Fibroblast of the aortic adventitia (primary cell): Measurements from ENCODE around the gene DPP6. TPM values are rescaled to one million over a fixed set of nuclear protein-coding genes. Genes with fewer than 3 reads are reported as not detected.
"Not testable (repeated sequence)": the region's sequence is repeated elsewhere in the genome, so short reads cannot be mapped to it uniquely, and the experiment has no call there.

ENCODE experiments used
- DNase-seq: peaks from one replicate; pipeline ENCODE4 v3.0.0-alpha.2; 2010; ENCODE audit warnings: low read depth
- H3K4me3 ChIP-seq: 2 replicates; pipeline ENCODE4 v1.5.1; 2011; ENCODE audit warnings: low read depth, mild to moderate bottlenecking, control low read depth, low read length, moderate library complexity
- total RNA-seq: library from RNA; depleted of rRNA; stranded (reverse); fragments of >200 nt; gene quantifications from 2 replicates; pipeline ENCODE4 v1.2.3, GENCODE V29; 2012; ENCODE audit warnings: low replicate concordance
- TF ChIP-seq, protein P1 (sequence below): IDR thresholded peaks from 2 replicates; pipeline ENCODE4 v1.5.1; 2011; ENCODE audit warnings: mild to moderate bottlenecking, low read length, control low read depth, inconsistent platforms; ENCODE audit not compliant: insufficient read depth

DPP6 gene
- total RNA-seq, 1 donor: not detected

DNA sequence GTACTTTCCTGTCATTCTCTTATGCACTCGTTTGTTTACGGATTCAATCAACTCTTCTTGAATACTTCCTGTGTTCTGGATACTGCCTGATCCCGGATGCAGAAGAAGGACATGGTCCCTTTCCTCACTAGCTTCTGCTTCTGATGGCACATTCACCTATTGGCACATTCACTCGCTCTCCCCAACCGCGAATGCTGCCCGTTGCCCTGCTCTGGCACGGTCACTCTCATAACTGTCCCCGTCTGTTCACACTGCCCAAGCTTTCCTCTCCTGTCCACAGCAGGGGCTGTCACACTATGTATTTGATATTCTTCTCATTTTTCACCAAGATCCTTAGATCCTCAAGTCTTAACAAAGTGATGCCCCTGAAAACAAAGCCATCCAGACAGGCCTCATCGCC, 623.4 kb downstream of the DPP6 start:
- no peak for DNase-seq
- no peak overlapping the region for H3K4me3 ChIP-seq
- TF ChIP-seq, protein P1, sequence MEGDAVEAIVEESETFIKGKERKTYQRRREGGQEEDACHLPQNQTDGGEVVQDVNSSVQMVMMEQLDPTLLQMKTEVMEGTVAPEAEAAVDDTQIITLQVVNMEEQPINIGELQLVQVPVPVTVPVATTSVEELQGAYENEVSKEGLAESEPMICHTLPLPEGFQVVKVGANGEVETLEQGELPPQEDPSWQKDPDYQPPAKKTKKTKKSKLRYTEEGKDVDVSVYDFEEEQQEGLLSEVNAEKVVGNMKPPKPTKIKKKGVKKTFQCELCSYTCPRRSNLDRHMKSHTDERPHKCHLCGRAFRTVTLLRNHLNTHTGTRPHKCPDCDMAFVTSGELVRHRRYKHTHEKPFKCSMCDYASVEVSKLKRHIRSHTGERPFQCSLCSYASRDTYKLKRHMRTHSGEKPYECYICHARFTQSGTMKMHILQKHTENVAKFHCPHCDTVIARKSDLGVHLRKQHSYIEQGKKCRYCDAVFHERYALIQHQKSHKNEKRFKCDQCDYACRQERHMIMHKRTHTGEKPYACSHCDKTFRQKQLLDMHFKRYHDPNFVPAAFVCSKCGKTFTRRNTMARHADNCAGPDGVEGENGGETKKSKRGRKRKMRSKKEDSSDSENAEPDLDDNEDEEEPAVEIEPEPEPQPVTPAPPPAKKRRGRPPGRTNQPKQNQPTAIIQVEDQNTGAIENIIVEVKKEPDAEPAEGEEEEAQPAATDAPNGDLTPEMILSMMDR: no peak

- DNase-seq, H3K4me3 ChIP-seq: not testable (repeated sequence)
These were observed 623.8 kb downstream of the DPP6 start for GRCh38 chr7:154676033-154676421.

GRCh38 chr7:154676422-154677073, 624.4 kb downstream of the DPP6 start:
- no peak overlapping the region for H3K4me3 ChIP-seq
- TF ChIP-seq, protein P1: no peak
- DNase-seq: no peak

- DNase-seq: no peak
- TF ChIP-seq, protein P1: no peak
- H3K4me3 ChIP-seq: no peak overlapping the region
These were observed 625.3 kb downstream of the DPP6 start for GRCh38 chr7:154677454-154677853.

GRCh38 chr7:154678001-154678550, 625.9 kb downstream of the DPP6 start:
- not testable (repeated sequence) for H3K4me3 ChIP-seq, DNase-seq

GRCh38 chr7:154679379-154680053, 627.3 kb downstream of the DPP6 start:
- H3K4me3 ChIP-seq: no peak overlapping the region
- TF ChIP-seq, protein P1: no peak
- no peak for DNase-seq

DNA sequence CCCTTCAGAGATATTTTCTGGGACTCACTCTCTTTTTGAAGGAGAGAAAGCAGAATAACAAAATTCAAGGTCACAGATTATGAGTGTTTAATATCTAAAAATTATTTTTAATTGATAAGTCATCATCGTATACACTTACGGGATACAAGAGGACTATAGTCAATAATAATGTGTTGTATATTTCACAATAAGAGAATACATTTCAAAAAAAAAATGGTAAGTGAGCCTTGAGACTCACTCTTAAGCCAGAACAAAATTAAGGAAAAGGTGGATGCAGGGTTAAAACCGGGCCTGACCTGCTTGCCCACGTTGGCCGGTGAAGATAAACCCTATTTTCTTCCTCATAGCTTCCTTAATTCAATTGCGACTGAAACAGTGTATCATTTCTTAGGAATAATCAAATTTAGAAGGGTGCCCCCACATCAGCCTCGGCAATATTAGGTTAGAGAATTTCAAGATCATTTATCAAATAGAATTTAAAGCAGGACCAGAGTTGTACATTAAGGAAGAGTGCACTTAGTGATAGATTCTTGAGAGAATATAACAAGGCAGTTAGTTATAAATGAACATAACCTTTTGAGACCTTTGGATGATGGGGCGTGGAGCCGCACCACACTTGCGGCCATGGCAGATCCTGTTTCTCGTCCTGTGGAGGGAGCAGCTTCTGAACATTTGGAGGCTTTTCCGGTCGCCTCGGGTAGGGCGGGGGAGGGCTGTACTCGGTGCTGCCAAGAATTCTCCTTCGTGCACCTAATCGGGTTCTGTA, 628.9 kb downstream of the DPP6 start:
- no peak for DNase-seq
- TF ChIP-seq, protein P1: no peak

More for the DNA sequence above, 628.9 kb downstream of the DPP6 start:
- H3K4me3 ChIP-seq: no peak overlapping the region
